Measurements from ENCODE around the gene GXYLT2. TPM values are rescaled to one million over a fixed set of nuclear protein-coding genes. Genes with fewer than 3 reads are reported as not detected.
A peak's percentile ranks its signal among the peaks of the same experiment; 100 is the strongest.
"Not testable (repeated sequence)": the region's sequence is repeated elsewhere in the genome, so short reads cannot be mapped to it uniquely, and the experiment has no call there.

Gene GXYLT2
- total RNA-seq, 1 donor from 2014 or later = 65.3 TPM

- no peak for DNase-seq
These were observed 87.1 kb downstream of the GXYLT2 start for GRCh38 chr3:72974956-72975355.

- no peak for DNase-seq
These were observed 88.5 kb downstream of the GXYLT2 start for GRCh38 chr3:72976281-72976741.

GRCh38 chr3:72977060-72977808, 89.4 kb downstream of the GXYLT2 start:
- DNase-seq = no peak

- DNase-seq = no peak
These were observed 94.9 kb downstream of the GXYLT2 start for GRCh38 chr3:72982609-72983366.

GRCh38 chr3:72985576-72985975, 97.7 kb downstream of the GXYLT2 start:
- no peak for DNase-seq

- DNase-seq = no peak
These were observed 103.0 kb downstream of the GXYLT2 start for GRCh38 chr3:72990701-72991395.

GRCh38 chr3:72991522-72991921, 103.7 kb downstream of the GXYLT2 start:
- no peak for DNase-seq

GRCh38 chr3:72993391-72993790, 105.5 kb downstream of the GXYLT2 start:
- DNase-seq = no peak

- peak; percentile 43 for DNase-seq
These were observed 107.5 kb downstream of the GXYLT2 start for GRCh38 chr3:72995337-72995736.

GRCh38 chr3:72996121-72996472, 108.3 kb downstream of the GXYLT2 start:
- DNase-seq = no peak

- DNase-seq = peak; percentile 74
These were observed 108.9 kb downstream of the GXYLT2 start, which contains the start of gene PPP4R2 for GRCh38 chr3:72996473-72997333. Gene PPP4R2, plus strand, starts transcription at chr3:72996811. Its CDS starts 227 bp downstream, at chr3:72997038.

- DNase-seq = peak; percentile 62
These were observed 109.6 kb downstream of the GXYLT2 start for GRCh38 chr3:72997421-72997961.

GRCh38 chr3:72998466-72998865, 110.6 kb downstream of the GXYLT2 start:
- peak; percentile 44 for DNase-seq

- DNase-seq = no peak
These were observed 112.1 kb downstream of the GXYLT2 start for GRCh38 chr3:72999951-73000350.

GRCh38 chr3:73003050-73003449, 115.2 kb downstream of the GXYLT2 start:
- not testable (repeated sequence) for DNase-seq

GRCh38 chr3:73004316-73004715, 116.5 kb downstream of the GXYLT2 start:
- DNase-seq = no peak

- no peak for DNase-seq
These were observed 120.3 kb downstream of the GXYLT2 start for GRCh38 chr3:73007992-73008712.

GRCh38 chr3:73009008-73009407, 121.2 kb downstream of the GXYLT2 start:
- no peak for DNase-seq

- DNase-seq = no peak
These were observed 121.9 kb downstream of the GXYLT2 start for GRCh38 chr3:73009750-73010149.

- no peak for DNase-seq
These were observed 122.3 kb downstream of the GXYLT2 start for GRCh38 chr3:73010158-73010557.

- no peak for DNase-seq
These were observed 130.5 kb downstream of the GXYLT2 start for GRCh38 chr3:73018298-73018697.
